GM11168 (cell line): ENCODE data around the gene RRAD.
"Not testable (repeated sequence)": the region's sequence is repeated elsewhere in the genome, so short reads cannot be mapped to it uniquely, and the experiment has no call there.

Source experiments
- in situ Hi-C: fragments of 300-500 bp; cut with MboI; formaldehyde crosslinking; loops from one replicate; pipeline ENCODE4 v1.12.0; 2022; ENCODE audit warnings: low sequenced_read_pairs; ENCODE audit not compliant: unreplicated experiment

RRAD gene

DNA sequence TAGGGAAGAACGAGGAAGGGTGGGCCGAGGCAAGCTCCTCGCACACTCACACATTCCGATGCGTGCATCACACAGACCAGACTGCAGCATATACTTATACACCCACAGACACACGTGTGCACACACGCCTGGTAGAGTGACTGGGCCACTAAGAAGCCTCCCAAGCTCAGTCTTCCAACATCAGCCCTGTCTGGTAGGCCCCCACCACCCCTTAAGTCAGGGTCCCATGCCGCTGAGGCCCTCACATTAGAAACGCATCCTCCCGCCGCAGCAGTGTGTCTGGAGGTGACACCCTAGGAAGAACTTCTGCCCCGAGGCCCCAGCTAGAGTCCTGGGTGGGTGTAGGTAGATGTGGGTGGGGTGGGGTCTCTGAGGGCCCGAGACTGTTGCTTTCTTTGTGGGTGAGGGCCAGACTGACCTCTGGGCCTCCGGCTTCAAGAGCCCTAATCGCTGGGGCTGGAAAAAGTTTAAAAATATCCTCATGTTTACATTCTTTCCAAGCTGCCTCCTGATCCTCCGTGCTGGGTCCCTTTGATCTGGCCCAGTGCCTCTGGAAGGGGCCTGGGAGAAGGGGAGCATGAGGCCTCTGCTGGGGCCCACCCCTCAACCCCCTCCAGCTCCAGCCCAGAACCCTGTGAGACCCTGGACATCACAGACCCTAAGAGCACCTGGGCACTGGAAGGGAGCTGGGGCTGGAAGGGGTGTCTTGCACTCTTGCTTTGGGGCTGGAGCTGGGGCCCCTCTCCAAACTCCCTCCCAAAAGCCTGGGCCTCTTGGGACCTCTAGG is 20.3 kb downstream of the RRAD start:
- in situ Hi-C loops: no loop called here

DNA sequence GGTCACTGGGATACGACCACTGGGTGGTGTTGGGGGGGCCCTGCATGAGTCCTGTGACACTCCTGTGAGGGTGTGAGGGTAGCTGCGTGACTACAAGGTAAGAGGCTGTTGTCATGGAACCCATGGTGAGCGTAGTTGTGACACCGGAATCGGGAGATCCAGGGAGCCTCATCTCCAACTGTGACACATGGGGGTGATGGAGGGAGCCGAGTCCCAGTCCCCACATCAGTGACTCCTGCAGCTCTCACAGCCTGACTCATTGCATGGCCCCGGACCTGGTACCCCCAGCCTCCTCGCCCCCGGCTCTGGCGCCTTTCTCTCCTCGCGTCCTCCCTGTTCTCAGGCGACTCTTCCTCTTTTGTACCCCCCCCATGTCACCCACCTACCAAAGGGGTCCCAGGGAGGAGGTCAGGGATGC is 20.9 kb downstream of the RRAD start:
- in situ Hi-C loops: no loop called here

GRCh38 chr16:66903544-66904427 is 21.5 kb downstream of the RRAD start:
- in situ Hi-C loops: no loop called here

GRCh38 chr16:66902648-66903543 is 22.4 kb downstream of the RRAD start:
- in situ Hi-C loops: no loop called here

GRCh38 chr16:66901626-66902025 is 23.7 kb downstream of the RRAD start:
- in situ Hi-C loops: no loop called here

DNA sequence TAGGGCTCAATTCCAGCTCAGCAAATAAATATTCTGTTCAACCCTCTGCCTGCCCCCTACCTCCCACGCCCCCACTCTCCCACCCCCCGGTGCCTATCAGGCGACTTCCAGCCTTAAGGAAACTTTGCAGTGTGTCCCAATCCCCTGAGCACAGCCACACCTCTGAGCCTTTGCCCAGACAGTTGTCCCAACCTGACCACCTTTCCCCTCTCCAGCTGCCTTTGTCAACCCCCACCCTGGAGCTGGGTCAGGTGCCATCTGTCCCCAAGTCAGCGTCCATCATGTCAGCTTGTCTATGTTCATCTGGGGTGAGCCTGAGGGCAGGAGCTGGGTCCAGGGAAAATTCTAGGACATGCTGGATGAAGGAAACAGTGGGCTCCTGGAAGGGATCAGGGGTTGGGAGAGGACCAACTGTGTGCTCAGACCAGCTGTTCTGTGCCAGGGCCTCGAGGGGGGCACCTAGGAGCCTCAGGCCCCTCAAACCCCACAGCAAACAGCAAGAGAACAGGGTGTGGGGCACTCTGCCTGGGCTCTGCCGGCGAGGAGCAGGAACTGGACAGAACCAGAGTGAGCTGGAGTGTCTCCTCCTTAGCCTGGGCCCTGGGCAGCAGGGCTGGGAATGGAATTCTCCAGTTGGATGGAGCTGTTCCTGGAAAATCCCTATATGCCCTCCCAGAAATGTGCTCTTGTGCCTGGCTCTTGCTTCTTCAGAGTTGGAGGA is 24.5 kb downstream of the RRAD start:
- in situ Hi-C loops: no loop called here

- in situ Hi-C loops: no loop called here
These were observed 25.2 kb downstream of the RRAD start for GRCh38 chr16:66899945-66900710.

DNA sequence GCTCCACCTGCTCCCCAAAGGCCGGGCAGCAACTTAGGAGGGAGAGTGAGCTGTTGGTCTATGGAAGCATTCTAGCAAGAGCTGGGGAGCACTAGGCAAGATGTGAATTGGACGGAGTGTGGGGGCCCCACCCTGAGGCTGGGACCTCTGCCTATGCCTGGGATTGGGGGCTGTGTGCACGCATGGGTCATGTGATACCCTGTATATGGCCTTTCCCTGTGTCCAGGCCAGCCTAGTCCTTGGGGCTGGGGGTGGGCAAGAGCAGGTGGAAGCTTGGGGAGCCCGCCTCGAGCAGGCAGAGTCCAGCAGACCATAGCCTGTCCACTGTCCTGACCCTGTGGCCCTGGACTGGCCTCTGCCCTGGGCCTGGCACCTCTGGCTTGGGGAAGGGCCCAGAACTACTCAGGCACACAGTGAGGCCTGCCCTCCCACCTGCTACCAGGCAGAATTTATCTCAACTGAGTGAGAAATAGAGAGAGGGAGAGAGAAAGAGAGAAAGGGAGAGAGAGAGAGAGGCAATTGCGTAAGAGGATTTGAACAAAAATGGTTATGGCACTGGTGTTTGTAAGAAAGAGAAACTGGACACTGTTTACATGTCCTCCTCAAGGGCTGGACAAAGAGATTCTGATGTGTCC is 25.9 kb downstream of the RRAD start:
- in situ Hi-C loops: no loop called here

DNA sequence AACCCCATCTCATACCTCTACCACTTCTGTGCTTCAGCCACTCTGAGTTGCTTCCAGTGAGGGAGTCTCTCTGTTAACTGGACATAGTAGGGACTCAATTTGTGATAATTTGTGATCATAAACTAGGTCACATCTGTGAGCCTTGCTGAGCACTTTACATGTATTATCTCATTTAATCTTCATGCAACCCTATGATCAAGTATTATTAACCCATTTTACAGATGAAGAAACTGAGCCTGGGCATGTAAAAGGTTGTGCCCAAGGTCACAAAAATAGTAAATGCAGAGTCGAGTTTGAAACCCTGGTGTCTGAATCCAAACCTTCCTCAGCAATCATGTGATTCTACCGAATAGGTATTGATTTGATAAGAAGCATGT is 26.4 kb downstream of the RRAD start:
- in situ Hi-C loops: no loop called here

- in situ Hi-C loops: no loop called here
These were observed 27.1 kb downstream of the RRAD start for GRCh38 chr16:66898207-66898606.

- in situ Hi-C loops: not testable (repeated sequence)
These were observed 28.7 kb downstream of the RRAD start for GRCh38 chr16:66896682-66897081.

- in situ Hi-C loops: no loop called here
These were observed 29.3 kb downstream of the RRAD start for GRCh38 chr16:66895999-66896398.

DNA sequence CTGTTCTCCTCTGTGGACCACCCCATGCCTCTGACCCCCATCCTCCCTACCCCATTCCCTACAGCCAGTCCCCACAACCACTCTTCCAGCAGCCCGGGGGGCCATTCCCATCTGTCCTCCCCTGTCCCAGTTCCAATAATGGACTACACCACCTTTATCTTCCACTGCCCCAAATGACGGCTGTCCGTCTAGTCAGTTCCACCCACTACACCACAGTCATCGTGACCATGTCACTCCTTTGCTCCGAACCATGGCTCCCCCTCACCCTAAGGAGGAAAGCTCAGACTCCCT is 29.7 kb downstream of the RRAD start:
- in situ Hi-C loops: no loop called here

- in situ Hi-C loops: no loop called here
These were observed 30.2 kb downstream of the RRAD start for GRCh38 chr16:66894948-66895688.

- in situ Hi-C loops: no loop called here
These were observed 31.3 kb downstream of the RRAD start for GRCh38 chr16:66894055-66894454.

DNA sequence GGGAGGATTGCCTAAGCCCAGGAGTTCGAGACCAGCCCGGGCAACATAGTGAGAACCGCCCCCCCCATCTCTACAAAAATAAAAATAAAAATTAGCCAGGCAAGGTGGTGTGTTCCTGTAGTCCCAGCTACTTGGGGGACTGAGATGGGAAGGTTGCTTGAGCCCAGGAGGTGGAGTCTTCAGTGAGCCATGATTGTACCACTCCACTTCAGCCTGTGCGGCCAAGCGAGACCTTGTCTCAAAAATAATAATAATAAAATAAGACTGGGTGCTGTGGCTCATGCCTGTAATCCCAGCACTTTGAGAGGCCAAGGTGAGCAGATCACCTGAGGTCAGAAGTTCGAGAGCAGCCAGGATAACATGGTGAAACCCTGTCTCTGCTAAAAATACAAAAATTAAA is 33.5 kb downstream of the RRAD start:
- in situ Hi-C loops: no loop called here

- in situ Hi-C loops: no loop called here
These were observed 34.0 kb downstream of the RRAD start for GRCh38 chr16:66891360-66891759.

- in situ Hi-C loops: no loop called here
These were observed 34.5 kb downstream of the RRAD start for GRCh38 chr16:66890799-66891198.
